GM12864 (cell line): ENCODE data around the gene TMEM145.

Source experiments
- DNase-seq: peaks from one replicate; pipeline ENCODE4 v3.0.0-alpha.2; 2011; ENCODE audit warnings: low read depth
- H3K4me3 ChIP-seq: 2 replicates; pipeline ENCODE4 v1.5.1; 2011; ENCODE audit warnings: mild to moderate bottlenecking, low read depth, low read length, control low read depth
- CTCF ChIP-seq: IDR thresholded peaks from 2 replicates; pipeline ENCODE4 v1.5.1; 2011; ENCODE audit warnings: low read depth, mild to moderate bottlenecking, moderate library complexity, low read length, control low read depth, inconsistent platforms; ENCODE audit errors: missing control alignments

Gene TMEM145

GRCh38 chr19:42274065-42274682, 38.9 kb upstream of the TMEM145 start:
- TF ChIP-seq CTCF = no peak
- no peak overlapping the region for H3K4me3 ChIP-seq
- DNase-seq = no peak

GRCh38 chr19:42275103-42275502, 38.0 kb upstream of the TMEM145 start:
- H3K4me3 ChIP-seq = no peak overlapping the region
- DNase-seq = no peak
- no peak for TF ChIP-seq CTCF

- no peak for DNase-seq
These were observed 37.6 kb upstream of the TMEM145 start for GRCh38 chr19:42275517-42275916.

GRCh38 chr19:42276284-42276683, 36.8 kb upstream of the TMEM145 start:
- no peak for DNase-seq
- TF ChIP-seq CTCF = no peak
- no peak overlapping the region for H3K4me3 ChIP-seq

More at GRCh38 chr19:42275517-42275916, 37.6 kb upstream of the TMEM145 start:
- H3K4me3 ChIP-seq = no peak overlapping the region
- no peak for TF ChIP-seq CTCF

- no peak for TF ChIP-seq CTCF
- DNase-seq = no peak
- H3K4me3 ChIP-seq = no peak overlapping the region
These were observed 36.3 kb upstream of the TMEM145 start for GRCh38 chr19:42276821-42277220.

- TF ChIP-seq CTCF = no peak
- H3K4me3 ChIP-seq = no peak overlapping the region
- DNase-seq = no peak
These were observed 35.2 kb upstream of the TMEM145 start for GRCh38 chr19:42277821-42278451.
